ENCODE measurements around the gene ITGA11. TPM values are rescaled to one million over a fixed set of nuclear protein-coding genes. Genes with fewer than 3 reads are reported as not detected.

ITGA11 gene
- total RNA-seq, 1 donor from 2014 or later = 193 TPM

DNA sequence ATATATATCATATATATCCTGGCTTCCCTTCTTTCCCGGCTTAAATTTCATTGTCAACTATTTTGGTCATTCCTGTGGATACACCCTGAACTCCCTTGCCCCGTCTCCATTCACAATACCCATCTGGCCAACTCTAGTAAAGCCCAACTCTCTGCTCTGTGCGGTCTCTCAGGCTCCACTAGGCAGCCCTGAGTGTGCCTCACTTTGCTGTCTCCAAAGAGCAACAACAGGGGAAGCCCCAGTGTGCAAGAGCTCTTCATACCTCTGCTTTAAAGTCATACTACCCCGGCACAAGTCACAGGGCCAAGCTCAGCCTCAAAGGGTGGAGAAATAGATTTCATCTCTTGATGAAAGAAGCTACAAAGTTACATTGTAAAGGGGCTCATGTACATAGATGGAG lies 173.3 kb downstream of the ITGA11 start:
- H3K9me3 Mint-ChIP-seq (ENCODE audit: unreplicated experiment) = no peaks in the 10 kb centered on the region
- Histone ChIP-seq H3K4me1 (ENCODE audit: insufficient read depth, low read length) (peaks cover 9% of the 10 kb centered on the region), H3K36me3 (ENCODE audit: insufficient read depth, low read length) (no peaks in the 10 kb centered on the region), H2AFZ (ENCODE audit: low read depth, low read length) (no peak overlapping the region), H3K4me2 (ENCODE audit: low read length) (no peak overlapping the region), H3K27me3 (ENCODE audit: insufficient read depth, low read length) (peaks cover 6% of the 10 kb centered on the region), H4K20me1 (ENCODE audit: insufficient read depth, low read length) (no peaks in the 10 kb centered on the region), H3K9ac (ENCODE audit: low read length) (no peak overlapping the region), H3K9me3 (ENCODE audit: insufficient read depth, low read depth, low read length) (no peaks in the 10 kb centered on the region), H3K27ac (ENCODE audit: low read depth, low read length) (no peak overlapping the region), H3K79me2 (ENCODE audit: insufficient read depth, low read length) (no peaks in the 10 kb centered on the region), H3K4me3 (ENCODE audit: insufficient read depth, low read depth, low read length) (no peak overlapping the region)
- no peaks in the 10 kb centered on the region for H3K36me3 Mint-ChIP-seq (ENCODE audit: low read depth, unreplicated experiment)
- H3K27me3 Mint-ChIP-seq (ENCODE audit: low read depth, unreplicated experiment) = peaks cover 5% of the 10 kb centered on the region
- TF ChIP-seq, protein P1, sequence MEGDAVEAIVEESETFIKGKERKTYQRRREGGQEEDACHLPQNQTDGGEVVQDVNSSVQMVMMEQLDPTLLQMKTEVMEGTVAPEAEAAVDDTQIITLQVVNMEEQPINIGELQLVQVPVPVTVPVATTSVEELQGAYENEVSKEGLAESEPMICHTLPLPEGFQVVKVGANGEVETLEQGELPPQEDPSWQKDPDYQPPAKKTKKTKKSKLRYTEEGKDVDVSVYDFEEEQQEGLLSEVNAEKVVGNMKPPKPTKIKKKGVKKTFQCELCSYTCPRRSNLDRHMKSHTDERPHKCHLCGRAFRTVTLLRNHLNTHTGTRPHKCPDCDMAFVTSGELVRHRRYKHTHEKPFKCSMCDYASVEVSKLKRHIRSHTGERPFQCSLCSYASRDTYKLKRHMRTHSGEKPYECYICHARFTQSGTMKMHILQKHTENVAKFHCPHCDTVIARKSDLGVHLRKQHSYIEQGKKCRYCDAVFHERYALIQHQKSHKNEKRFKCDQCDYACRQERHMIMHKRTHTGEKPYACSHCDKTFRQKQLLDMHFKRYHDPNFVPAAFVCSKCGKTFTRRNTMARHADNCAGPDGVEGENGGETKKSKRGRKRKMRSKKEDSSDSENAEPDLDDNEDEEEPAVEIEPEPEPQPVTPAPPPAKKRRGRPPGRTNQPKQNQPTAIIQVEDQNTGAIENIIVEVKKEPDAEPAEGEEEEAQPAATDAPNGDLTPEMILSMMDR (IDR thresholded peaks at IDR 0.05; ENCODE audit: insufficient read depth, low read depth, low read length) = no peak
- TF ChIP-seq EZH2 (IDR thresholded peaks at IDR 0.05; ENCODE audit: insufficient read depth, low read length) = no peak
- H3K4me1 Mint-ChIP-seq (ENCODE audit: low read depth, unreplicated experiment) = peaks cover 5% of the 10 kb centered on the region
- no peak for FAIRE-seq
- no peak overlapping the region for H3K27ac Mint-ChIP-seq (ENCODE audit: unreplicated experiment)
- no peak for DNase-seq (ENCODE audit: low read depth)
- H3K4me3 Mint-ChIP-seq (ENCODE audit: unreplicated experiment) = peak overlapping the region; percentile 6

- peak overlapping the region; percentile 73 for H3K9ac ChIP-seq (ENCODE audit: low read length)
- H3K4me3 Mint-ChIP-seq (ENCODE audit: unreplicated experiment) = peak overlapping the region; percentile 66
- DNase-seq (ENCODE audit: low read depth) = peak; percentile 52
These were observed 175.1 kb downstream of the ITGA11 start for GRCh38 chr15:68256675-68257450.

More at GRCh38 chr15:68256675-68257450, 175.1 kb downstream of the ITGA11 start:
- H3K4me1 ChIP-seq (ENCODE audit: insufficient read depth, low read length) = peaks cover 9% of the 10 kb centered on the region
- Mint-ChIP-seq H3K27ac (ENCODE audit: unreplicated experiment) (no peak overlapping the region), H3K9me3 (ENCODE audit: unreplicated experiment) (no peaks in the 10 kb centered on the region), H3K27me3 (ENCODE audit: low read depth, unreplicated experiment) (peaks cover 5% of the 10 kb centered on the region), H3K4me1 (ENCODE audit: low read depth, unreplicated experiment) (peaks cover 5% of the 10 kb centered on the region), H3K36me3 (ENCODE audit: low read depth, unreplicated experiment) (no peaks in the 10 kb centered on the region)
- no peak for FAIRE-seq
- H3K4me3 ChIP-seq (ENCODE audit: insufficient read depth, low read depth, low read length) = peak overlapping the region; percentile 68
- peak overlapping the region; percentile 93 for H3K4me2 ChIP-seq (ENCODE audit: low read length)
- peak overlapping the region; percentile 40 for H3K27ac ChIP-seq (ENCODE audit: low read depth, low read length)
- no peaks in the 10 kb centered on the region for H3K79me2 ChIP-seq (ENCODE audit: insufficient read depth, low read length)
- peak overlapping the region; percentile 96 for H2AFZ ChIP-seq (ENCODE audit: low read depth, low read length)
- TF ChIP-seq, protein P1 (IDR thresholded peaks at IDR 0.05; ENCODE audit: insufficient read depth, low read depth, low read length) = no peak
- no peak for TF ChIP-seq EZH2 (IDR thresholded peaks at IDR 0.05; ENCODE audit: insufficient read depth, low read length)
- no peaks in the 10 kb centered on the region for H4K20me1 ChIP-seq (ENCODE audit: insufficient read depth, low read length)
- H3K27me3 ChIP-seq (ENCODE audit: insufficient read depth, low read length) = peaks cover 6% of the 10 kb centered on the region
- H3K36me3 ChIP-seq (ENCODE audit: insufficient read depth, low read length) = no peaks in the 10 kb centered on the region
- H3K9me3 ChIP-seq (ENCODE audit: insufficient read depth, low read depth, low read length) = no peaks in the 10 kb centered on the region
